Measurements from ENCODE around the gene POU2AF2.
"Not testable (repeated sequence)": the region's sequence is repeated elsewhere in the genome, so short reads cannot be mapped to it uniquely, and the experiment has no call there.

Gene POU2AF2

DNA sequence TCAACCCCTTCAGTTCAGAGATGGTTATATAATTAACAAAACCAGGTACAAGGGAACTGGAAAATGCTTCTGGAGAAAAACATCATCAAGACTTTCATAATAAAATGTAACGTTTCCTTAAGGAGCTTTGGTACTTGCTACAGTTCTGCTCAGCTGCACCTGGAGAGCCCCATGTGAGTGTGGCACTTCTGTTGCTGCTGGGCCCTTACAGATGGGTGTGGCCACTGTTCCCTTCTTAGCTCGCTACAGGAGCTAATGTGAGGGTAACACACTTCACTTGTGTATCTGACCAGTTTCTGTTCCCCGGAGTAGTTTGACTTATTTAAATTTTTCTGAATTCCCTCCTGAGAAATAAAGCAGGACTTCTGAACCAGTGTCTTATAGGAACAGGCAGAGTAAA lies 56.8 kb downstream of the POU2AF2 start:
- no peak for DNase-seq (ENCODE audit: low spot score)

DNA sequence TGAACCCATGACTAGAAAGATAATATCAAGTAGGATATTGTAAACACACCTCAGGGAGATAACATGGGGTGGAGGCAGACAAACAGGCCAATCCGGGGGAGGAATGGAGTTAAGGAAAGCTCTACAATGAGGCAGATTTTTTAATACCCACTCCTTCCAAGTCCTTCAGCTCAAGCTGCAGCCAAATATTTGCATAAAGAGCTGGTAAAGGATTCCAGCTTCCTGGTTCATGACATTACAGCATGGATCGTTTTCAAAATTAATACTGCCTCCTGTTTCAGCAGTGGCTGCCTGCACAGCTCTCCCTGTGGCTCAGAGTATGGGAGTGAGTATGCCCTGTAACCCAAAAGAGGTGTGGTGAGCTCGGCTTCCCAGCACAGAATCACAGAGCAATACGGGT lies 57.9 kb downstream of the POU2AF2 start:
- DNase-seq (ENCODE audit: low spot score), result no peak

DNA sequence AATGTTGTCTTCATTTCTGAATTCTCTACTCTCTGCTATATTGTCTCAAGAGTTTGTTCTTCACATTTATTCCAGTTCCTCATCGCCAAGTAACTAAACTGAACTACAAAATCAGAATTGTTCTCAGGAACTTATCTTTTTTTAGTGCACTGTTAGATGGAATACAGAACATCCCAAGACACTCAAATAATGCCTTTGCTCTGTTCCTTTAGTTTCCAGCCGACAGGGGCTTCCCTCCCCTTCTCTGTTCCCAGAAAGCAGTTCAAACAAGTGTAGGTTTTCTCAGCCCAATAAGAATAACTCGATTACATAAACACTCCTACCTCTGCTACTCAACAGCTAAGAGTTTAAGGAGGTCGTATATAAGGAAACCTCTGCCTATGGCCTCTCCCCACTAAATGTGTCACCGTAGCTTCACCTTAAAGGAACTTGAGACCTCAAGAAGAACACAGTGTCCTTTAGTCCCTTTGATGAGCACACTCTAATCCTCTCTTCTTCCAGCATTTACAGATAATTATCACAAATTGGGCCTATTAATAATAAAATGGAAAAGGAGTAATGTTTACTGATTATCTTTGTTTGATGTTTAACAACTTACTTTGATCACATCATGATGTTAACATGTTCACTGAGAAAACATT lies 59.8 kb downstream of the POU2AF2 start:
- no peak for DNase-seq (ENCODE audit: low spot score)

DNA sequence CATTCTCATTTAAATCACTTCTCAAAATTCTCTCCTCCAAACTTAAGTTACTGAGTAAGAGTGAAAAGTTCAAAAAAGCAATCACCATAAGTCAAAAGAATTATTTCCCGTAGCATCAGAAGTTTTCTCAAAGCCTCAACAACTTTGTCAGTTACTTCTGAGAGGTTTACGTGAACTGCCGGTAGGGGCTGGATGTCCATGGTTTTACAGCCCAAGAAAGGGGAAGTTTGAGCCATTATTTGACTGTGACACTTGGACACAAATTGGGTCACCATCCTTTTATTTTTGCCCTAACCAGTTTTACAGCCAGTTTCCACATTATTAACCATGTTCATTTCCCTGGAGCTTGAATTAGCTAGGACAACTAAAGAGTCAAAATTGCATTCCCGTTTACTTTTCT lies 60.4 kb downstream of the POU2AF2 start:
- no peak for DNase-seq (ENCODE audit: low spot score)

DNA sequence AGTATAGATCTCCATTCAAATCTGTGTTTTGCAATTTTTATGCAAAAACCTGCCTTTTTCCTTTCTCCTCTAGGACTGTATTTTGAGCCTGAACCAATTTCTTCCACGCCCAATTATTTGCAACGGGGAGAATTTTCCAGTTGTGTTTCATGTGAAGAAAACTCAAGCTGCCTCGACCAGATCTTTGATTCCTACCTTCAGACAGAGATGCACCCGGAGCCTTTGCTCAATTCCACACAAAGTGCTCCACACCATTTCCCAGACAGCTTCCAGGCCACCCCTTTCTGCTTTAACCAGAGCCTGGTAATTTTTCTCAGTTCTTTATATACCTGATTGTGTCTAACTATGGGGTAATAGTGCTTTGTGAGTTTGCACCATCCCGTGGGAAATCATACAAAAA lies 60.8 kb downstream of the POU2AF2 start:
- DNase-seq (ENCODE audit: low spot score), result no peak

DNA sequence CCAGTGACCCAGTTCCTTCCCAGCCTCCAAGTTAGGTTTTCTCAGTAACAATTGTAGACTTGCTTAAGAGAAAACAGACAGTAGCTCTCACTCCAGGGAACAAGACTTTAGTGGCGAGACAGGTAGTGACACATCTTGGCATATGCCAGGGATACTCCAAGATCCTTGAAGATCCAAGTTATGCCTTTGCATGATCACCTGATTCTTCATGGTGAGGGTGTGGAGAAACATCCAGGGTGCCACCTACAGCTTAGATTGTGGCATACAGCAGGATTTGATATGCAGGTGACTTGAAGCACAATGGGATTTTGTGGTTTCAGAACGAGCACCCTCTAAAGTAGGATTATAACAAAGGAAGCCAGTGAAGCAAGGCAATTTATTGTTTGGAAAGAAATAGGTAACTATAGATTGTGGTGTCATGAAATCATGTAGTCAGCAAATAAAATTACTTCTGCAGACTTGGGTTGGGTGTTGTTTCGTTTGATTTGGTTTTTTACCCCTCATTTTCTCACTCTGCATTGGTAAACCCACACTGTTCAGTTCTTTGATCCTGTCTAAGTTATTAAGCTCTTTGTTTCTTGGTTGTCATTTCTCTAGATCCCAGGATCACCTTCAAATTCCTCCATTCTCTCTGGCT lies 62.1 kb downstream of the POU2AF2 start:
- DNase-seq (ENCODE audit: low spot score), result no peak

DNA sequence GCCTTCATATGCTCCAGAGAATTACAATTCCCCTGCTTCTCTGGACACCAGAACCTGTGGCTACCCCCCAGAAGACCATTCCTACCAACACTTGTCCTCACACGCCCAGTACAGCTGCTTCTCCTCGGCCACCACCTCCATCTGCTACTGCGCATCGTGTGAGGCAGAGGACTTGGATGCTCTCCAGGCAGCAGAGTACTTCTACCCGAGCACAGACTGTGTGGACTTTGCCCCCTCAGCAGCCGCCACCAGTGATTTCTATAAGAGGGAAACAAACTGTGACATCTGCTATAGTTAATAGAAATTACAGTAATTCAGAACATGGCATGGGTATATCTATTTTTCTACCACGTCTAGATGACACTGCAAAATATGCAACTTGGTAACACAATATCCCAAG lies 62.6 kb downstream of the POU2AF2 start:
- peak; percentile 52 for DNase-seq (ENCODE audit: low spot score)

DNA sequence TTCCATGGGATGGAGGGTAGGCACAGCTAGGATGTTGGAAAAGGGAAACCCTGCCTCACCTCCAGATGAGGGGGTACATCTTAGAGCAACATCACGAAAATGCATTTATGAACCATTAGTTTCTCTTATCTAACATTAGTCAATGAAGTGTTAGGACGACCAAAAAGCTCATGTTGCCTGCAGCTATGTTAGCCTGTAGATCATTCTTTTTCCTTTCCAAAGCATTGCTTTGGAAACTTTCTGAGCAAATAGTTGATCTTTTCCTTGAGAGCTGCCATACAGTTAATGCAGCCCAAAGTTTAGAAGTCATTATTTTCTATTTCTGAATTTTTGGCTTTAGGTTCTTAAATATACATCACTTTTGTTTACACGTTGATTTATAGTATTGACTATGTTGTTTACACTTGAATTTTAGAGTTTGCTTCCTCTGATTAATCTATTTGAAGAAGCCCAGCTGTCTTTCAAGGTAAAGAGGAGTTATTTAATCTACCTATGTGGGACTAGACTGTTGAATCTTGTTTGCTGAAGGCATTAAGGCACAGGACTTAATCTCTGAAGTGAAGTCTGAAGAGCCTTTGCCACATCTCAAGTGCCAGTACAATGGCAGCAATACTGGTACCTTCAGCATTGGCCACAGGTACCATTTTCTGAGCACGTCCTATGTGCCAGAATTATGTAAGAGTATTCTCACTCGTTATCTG lies 63.8 kb downstream of the POU2AF2 start:
- no peak for DNase-seq (ENCODE audit: low spot score)

DNA sequence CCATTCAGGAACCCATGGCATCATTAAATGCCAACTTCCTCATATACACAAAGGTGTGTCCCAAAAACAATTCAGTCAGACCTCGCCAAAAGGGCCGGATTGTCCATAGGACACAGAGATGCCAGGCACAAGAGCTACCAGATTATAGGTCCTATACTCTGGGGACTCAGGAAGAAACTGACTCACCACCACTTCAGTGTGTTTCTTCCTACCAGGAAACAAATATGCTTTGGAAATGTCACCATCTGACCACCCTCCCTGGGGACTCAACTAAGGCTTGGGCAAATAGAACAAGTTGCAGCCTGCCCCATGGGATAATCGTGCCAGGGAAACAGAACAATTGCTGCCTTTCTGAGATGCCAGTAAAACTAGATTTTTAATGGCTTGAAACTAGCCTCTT lies 64.6 kb downstream of the POU2AF2 start:
- DNase-seq (ENCODE audit: low spot score), result no peak

DNA sequence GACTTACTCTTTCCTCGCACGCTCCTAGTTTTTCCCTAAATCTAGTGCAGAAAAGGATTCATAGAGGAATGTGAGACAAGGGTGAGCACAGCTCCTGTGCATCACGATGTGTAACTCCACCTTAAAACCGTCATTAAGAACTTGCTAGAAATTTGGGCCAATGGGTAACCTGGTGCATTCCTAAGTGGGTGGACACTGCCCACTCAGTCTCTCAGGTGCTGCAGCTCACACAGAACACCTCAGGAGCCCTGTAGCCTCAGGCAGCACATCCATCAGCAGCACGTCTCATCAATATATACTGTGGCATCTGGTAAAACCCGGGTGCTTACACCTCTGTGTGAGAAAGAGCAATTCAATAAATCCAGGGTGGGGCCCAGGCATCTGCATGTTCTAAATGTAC lies 65.2 kb downstream of the POU2AF2 start:
- DNase-seq (ENCODE audit: low spot score), result no peak

DNA sequence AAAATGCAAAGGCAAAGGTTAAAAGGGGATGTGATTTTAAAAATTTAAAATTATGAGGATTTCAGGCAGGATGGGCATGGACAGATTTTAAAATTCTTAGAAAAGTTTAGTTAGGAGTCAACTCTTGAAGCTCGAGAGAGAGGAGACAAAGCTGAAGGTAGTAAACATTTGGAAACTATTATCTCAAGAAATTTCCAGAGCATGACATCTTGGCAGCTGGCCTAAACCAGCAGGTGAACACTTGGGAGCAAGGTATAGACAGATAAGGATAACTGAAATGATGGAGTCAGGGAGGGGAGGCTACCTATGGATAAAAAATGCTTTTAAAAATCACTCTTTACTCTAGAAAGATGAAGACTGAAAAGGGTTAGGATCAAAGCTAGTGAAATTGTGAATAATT lies 66.6 kb downstream of the POU2AF2 start:
- DNase-seq (ENCODE audit: low spot score), result no peak

DNA sequence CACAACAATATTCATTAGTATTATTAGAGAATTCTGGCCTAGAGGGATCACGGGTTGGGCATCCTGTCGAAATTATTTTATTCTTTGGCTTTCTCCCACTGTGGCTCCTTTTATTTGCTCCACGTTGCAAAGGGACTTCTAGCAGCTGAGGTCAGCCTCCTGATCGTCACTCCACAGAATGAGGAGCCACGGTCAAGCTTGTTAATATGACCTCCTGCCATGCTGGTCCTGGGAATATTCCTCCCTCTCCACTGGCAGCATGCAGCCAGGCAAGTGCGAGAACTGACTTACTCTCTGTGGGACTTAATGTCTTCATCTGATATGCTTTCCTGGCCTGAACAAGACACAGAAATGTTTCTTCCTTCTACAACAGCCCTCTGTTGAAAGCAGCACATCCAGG lies 73.8 kb downstream of the POU2AF2 start:
- DNase-seq (ENCODE audit: low spot score), result no peak

DNA sequence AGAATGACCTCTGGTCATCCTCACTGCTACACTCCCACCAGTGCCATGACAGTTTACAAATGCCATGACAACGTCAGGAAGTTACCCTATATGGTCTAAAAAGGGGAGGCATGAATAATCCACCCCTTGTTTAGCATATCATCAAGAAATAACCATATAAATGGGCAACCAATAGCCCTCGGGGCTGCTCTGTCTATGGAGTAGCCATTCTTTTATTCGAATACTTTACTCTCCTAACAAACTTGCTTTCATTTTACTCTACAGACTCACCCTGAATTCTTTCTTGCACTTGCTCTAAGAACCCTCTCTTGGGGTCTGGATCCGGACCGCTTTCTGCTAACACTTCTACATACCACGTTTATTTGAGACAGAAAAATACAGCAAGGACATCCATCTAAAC lies 74.7 kb downstream of the POU2AF2 start:
- not testable (repeated sequence) for DNase-seq (ENCODE audit: low spot score)

DNA sequence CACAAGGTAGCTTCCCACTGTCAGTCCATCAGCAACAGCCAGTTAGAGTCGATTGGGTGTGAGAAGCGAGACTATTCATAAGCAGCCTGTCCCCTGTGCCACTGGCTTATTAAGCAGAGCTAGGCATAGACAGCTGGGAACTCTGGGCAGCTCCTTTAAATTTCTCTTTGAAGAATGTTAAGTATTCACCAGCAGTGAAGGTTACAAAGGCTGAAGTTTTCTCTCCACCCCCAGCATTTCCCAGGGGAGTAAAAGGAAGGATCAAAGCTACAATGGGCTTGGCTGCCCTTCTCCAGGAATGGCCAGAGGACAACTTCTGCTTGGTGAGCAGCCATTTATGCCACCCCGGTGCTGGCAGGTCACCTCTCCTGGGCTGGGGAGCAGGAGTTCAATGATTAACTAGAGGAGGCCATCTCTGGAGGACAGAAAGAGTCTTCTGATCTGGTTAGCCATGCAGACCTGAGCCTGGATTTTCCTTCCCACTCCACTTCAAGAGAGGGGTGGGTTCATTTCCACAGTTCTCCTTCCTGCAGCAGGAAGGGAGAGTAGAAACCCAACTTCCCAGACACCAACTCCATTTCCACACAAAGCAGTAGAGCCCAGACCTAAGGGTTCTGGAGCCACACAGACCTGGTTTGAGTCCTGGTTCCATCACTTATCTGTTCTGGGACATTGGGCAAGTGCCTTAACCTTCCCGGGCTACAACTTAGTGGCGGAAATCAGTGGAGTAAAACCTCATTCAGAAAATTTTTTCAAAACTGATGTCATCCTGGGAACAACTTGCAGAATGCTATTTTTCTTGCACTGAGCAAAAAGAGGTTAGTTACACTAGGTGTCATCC lies 75.4 kb downstream of the POU2AF2 start:
- no peak for DNase-seq (ENCODE audit: low spot score)

DNA sequence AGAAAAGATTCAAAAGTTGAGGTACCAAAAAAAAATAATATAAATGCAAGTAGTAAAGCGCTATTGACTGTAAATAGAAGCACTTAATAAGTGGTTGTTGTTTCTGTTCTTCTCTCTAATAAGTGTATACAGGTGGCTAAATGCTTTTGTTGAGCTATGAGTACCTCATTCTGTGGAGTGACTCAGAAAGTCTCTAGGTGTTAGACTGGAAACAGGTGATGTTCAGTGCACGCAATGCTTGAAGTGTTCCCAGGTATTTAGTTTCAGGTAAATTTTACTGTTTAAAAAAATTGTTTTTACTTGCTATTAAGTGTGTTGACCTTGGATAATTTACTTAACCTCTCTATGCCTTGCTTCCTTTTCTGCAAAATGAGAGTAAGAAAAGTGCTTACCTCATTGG lies 77.0 kb downstream of the POU2AF2 start:
- DNase-seq (ENCODE audit: low spot score), result no peak

DNA sequence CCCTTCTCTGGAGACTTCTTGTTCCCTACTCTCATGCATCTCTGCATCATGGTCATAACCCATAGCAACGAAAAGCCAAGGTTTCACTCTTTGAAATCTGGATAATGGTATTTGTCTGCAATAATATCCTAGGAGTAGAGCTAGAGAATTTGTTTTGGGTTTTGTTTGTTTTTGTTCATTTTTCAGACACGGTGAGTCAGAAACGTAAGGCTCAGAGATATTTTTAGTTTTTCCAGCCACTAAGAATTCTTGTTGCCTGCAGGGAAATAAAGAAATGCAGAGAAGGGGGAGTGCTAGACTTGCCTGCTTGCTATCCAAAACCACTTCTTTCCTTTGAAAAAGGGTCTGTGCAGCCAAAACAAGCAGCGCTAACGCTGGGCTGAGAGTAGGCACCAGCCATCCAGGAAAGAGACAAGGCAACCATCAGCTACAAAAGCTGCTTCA lies 78.8 kb downstream of the POU2AF2 start:
- DNase-seq (ENCODE audit: low spot score), result no peak

DNA sequence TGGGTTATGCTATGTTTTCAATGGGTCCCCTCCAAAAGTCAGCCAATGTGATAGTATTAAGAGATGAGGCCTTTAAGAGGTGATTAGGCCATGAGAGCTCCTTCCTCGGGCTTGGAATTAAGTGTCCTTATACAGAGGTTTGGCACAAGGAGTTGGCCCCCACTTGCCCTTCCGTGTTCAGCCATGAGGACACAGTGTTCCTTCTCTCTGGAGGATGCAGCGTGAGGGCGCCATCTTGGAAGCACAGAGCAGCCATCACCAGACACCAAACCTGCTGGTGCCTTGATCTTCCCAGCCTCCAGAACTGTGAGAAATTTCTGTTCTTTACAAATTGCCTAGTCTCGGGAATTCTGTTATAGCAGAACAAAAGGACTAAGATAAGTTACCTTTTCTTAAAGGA lies 79.7 kb downstream of the POU2AF2 start:
- DNase-seq (ENCODE audit: low spot score), result no peak

DNA sequence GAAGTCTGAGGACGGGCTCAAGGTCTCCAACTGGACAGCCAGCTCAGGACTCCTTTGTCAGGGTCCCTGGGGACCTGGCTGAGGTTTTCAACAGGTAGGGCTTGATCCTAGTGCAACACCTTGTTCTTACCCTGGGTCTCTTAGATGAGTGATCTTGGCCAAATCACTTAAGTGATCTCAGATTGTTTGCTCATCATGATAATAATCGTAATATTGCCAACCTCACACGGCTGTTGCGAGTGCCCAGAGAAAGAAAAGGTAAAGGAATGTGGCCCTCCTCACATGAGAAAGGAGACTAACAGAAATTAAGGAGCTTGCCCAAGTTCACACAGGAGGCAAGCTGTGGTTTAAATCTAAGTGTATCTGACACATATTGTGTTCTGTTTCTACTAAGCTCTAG lies 81.3 kb downstream of the POU2AF2 start:
- no peak for DNase-seq (ENCODE audit: low spot score)

DNA sequence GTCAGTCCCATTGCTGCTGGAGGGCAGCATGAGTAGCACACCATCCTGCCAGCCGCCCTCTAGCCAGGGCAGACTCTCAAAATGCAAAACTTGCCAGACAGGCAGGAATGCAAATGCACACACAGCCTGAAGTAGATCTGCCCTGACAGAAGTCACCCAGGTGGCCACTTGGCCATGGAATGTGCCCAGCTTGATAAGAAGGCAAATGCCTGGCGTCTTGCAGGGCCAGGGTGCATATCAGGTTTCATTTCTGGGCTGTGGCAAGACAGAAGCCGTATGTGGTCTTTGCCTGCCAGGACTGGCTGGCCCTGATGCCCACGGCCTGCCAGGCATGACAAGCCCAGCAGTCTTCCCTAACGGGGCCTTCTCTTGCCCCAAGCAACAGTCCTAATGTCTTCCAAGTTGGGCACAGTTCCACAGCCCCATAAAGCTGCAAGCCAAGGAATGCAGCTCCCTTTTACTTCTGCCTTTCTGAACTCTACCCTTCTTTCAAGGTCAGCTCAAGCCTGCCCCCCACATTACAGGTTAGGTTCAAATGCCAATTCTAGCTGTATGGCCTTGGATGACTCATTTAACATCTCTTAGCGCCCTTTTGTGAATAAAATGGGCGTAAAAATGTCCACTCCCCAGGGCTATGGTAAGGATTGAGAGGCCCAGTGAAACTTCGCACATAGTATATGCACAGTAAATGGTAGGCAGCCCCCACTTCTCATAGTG lies 82.5 kb downstream of the POU2AF2 start:
- no peak for DNase-seq (ENCODE audit: low spot score)

DNA sequence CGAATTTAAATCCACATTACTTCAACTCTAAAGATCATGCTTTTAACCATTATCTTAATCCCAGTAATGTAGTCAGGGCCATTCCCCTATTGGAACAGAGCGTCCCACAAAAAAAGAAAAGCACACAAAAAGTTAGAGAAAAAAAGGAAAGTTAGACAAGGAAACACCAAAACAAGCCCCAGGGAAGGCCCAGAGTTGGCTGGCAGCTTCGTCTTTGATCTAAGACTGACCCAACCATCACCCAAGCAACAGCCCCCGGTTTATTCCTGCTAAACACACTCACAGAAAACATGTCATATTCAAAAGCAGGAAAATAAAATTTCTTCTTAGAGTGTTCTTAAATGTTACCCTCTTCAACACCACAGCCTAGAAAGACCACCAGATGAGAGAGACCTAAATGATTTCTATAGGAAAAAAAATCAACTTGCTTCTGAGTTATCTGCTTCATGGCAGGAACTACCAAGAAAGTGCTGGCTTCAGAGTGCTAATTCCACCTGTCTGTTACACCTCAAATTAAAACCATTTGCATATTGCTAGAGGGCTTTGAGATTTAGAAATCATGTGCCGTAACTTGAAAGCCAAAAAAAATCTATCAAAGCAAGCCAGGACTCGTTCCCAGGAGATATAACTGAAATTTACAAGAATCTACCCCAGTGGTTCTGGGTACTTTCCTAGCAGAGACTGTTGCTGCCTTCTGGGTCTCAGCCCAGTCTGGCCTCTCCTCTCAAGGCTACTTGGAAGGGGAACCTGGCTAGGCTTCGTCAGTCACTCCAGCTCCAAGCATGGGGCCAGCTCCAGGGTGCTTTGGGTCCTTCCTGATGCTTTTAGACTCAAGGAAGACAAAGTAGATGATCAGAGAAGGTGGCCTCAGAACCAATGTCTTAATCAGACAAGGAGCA lies 84.0 kb downstream of the POU2AF2 start:
- no peak for DNase-seq (ENCODE audit: low spot score)

All from HuH-7 (cell line).